ENCODE data around the gene PALLD.

- TF ChIP-seq CTCF (IDR thresholded peaks at IDR 0.05): no peak
- TF ChIP-seq REST (IDR thresholded peaks at IDR 0.05; ENCODE audit: insufficient read depth in 1 of 2, low read depth in 2 of 2, low read length in 1 of 2): no peak
- no peak for TF ChIP-seq POLR2AphosphoS5 (IDR thresholded peaks at IDR 0.05; ENCODE audit: low read depth, low read length)
- no peak for TF ChIP-seq SIN3A (IDR thresholded peaks at IDR 0.05; ENCODE audit: borderline replicate concordance, insufficient read depth, low read depth, low read length)
Measured at GRCh38 chr4:168485156-168485910, 11.5 kb upstream of the PALLD start.

All from Panc1 (cell line).